ENCODE results near the gene RAI2.
"Not testable (repeated sequence)": the region's sequence is repeated elsewhere in the genome, so short reads cannot be mapped to it uniquely, and the experiment has no call there.

RAI2 gene

DNA sequence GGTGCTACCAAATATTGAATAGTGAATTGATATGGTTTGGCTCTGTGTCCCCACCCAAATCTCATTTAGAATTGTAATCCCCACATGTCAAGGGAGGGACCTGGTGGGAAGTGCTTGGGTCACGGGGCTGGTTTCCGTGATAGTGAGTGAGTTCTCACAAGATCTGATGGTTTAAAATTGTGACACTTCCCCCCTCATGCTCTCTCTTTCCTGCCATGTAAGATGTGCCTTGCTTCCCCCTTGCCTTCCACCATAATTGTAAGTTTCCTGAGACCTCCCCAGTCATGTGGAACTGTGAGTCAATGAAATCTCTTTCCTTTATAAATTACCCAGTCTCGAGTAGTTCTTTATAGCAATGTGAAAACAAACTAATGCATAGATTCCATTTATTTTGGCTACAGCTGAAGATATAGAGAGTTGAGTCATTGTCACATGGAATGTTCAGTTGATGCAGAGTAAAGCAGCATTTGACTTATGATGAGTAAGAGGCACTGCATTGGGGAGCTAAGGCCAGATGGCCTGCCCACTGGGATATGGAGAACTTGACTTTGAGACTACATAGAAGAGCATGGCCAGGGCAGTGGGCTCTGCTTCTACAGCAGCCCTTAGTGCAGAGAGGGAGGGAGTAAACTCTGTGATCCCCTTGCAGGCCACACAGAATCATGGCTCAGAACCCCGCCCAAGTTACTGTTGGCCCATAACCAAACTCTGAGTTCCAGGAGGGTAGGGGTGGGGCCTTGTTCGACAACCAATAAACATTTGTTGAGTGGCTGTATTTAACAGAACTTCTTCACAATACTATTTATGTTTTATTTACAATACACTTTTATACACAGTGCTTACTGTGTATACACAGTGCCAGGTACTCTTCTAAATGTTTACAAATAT is 34.2 kb downstream of the RAI2 start:
- no peak for DNase-seq

- DNase-seq: no peak
Observed at GRCh38 chrX:17824980-17825379, 36.1 kb downstream of the RAI2 start.

GRCh38 chrX:17822351-17822750 is 38.7 kb downstream of the RAI2 start:
- DNase-seq: no peak

DNA sequence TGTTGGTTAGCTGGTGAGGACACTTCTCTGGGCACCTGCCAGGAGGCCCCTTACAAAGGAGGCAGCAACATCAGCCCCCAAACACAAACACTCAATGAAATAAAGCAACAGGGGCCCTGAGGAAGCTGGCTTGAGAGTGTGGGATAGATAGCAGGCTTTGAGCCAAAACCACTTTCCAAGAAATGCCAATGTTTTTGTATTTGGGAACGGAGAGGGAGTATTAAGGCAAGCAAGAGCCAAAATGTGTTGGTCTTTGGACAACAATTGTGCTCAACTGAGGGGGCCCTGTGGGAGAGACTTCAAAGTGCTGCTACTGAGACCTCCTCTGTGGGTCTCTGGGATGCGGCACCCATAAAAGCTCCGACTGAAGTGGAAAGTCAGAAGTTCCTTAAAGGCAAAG is 41.0 kb downstream of the RAI2 start:
- no peak for DNase-seq

- no peak for DNase-seq
Observed at GRCh38 chrX:17818726-17819125, 42.4 kb downstream of the RAI2 start.

DNA sequence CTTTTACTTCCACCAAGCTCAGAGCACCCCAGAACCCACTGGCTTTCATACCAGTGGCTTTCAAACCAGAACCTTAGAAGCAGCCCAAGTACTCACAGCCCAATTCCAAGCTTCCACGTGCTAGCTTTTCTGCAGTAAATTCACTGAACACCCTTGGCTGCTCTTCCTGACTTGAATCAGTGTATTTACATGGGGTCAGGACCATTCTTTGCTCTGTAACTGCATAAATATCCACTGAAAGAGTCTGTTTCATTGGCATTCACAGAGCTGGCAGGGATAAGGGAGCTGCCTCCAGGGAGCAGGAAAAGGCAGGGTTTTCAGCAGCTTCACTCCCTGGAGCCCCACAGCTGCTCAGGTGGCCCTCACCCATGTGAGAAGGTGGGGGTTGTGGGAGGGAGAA is 43.8 kb downstream of the RAI2 start:
- no peak for DNase-seq

DNA sequence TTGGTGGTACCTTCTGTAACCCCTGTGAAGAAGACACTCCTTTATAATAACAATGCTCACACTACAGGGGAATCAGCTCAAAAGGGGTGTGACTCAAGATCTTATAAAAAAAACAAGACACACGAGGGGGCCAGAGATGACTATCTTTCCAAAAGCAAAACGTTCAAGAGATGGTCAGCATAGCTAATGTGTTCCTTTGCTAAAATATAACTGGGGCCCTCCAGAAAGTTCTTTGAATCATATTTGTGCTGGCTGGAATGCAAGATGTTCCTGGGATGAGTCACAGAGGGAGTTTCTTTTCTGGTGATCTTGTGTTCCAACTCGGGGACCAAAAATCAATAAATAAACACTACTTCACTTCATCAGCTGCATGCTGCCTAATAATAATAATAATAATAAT is 46.5 kb downstream of the RAI2 start:
- DNase-seq: no peak

- no peak for DNase-seq
Observed at GRCh38 chrX:17814059-17814458, 47.0 kb downstream of the RAI2 start.

DNA sequence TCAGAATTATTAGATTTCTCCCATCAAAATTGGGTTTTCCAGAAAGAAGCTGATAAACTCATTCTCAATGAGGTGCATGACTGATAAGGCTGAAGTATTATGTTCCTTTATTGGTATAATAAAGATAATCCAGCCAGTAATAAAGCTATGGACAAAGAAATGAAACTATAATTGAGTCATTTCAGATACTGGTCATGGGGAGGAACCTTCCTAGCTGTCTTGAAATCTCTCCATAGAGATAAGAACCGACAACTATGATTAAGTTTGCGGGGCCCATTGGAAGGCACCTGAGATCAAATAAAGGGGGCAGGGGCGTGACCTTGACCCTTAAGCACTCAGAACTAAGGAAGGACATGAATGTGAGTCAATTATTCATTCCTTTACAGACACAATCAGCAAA is 47.8 kb downstream of the RAI2 start:
- DNase-seq: no peak

DNA sequence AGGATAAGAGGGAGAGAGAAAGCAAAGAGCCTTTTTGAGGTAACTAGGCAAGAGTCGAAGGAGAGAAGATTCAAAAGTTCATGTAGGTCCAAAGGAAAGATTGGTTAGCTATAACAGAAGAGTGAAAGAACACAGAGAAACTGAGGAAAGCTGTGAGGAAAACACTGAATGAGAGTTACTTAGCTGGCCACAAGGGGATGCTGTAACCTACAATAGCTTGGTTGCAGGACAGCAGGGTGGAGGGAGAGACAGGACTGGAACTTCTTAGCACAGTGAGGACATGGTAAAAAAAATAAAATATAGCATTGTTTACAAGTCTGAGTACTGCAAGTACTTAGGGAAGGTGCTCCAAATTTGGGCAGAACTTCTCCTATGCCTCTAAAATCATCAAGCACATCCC is 48.3 kb downstream of the RAI2 start:
- DNase-seq: no peak

- DNase-seq: no peak
Observed at GRCh38 chrX:17809984-17810383, 51.1 kb downstream of the RAI2 start.

GRCh38 chrX:17809273-17809672 is 51.8 kb downstream of the RAI2 start:
- DNase-seq: no peak

DNA sequence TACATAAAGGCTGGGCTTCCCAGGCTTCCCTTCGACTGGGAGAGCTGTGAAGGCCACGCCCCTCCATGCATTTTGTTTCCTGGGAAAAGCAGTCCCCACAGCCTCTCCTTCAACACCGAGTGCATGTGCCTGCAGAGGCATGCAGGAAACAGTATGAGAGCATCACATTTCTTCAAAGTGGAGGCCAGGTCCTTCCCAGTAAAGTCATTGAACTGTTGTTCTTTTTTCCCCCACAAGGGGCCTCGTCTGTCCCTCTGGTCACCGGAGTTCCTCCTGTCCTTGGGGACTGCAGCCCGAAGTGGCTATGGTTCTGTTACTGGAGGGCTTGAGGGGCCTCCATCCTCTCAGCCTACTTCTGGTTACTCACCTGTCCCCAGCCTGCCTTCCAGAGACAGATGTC is 56.0 kb downstream of the RAI2 start:
- no peak for DNase-seq

DNA sequence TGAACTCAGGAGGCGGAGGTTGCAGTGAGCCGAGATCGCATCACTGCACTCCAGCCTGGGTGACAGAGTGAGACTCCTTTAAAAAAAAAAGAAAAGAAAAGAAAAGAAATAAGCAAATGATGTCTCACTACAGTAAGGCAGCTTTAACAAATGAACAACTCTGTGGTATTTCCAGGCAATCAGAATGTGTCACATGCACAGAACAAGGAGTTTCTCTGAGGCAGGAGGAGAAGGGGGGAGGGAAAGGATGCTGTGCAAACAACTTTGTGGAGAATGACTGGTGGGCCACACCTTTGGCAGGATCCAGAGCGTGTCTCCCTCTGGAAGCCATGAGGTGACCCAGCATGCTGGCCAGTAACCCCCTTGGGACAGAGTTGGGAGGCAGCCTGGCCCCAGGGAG is 57.6 kb downstream of the RAI2 start:
- DNase-seq: no peak

GRCh38 chrX:17802756-17803155 is 58.3 kb downstream of the RAI2 start:
- DNase-seq: no peak

- no peak for DNase-seq
Observed at GRCh38 chrX:17801431-17801830, 59.7 kb downstream of the RAI2 start.

- DNase-seq: no peak
Observed at GRCh38 chrX:17798921-17799320, 62.2 kb downstream of the RAI2 start.

DNA sequence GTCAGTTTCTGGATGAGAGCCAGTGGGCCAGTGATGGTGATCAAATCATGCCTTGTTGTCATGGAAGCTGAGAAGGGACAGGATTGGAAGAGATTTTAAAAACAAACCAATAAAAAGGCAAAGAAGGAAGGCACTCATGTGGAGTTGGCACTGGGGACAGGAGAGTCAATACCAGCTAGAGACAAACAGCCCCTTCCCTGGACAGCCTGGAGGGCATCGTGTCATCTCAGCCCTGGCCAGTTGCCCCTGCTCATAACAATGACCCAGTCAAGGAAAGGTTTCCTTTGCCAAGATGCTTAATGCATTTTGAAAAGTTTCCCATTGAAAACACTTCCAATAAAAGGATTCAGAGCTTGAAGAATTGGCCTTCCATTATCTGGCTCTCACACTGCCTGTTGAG is 68.3 kb downstream of the RAI2 start:
- no peak for DNase-seq

DNA sequence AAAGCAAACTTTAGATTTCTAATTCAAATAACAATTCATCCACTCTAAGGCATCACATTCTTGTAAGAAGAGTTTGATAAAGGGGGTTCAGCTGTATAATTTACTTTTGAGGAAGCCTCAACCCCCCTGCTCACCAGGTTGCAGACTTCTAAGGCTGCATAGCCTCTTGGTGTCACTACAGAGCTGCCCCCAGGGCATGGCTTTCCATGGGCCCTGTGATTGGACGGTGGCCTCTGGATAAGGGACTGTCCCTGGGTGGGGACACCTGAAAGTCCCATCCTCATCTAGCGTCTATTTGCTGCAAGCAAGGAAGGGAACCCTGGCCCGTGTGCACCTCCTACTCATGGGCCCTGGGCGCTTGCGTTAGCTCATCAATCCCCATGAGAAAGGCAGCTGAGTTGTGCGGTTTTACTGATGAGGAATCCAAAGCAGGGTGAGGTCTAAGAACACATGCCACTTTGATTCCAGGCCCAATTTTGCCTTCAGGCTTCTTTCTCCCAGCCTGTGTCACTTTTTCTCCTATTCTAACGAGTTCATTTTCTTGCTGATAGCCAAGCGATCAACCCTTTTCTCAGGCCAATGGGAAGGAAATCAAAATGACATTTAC is 72.0 kb downstream of the RAI2 start:
- DNase-seq: no peak

GRCh38 chrX:17788439-17788838 is 72.7 kb downstream of the RAI2 start:
- peak in 1 of 2 experiments; percentile 13 for DNase-seq

DNA sequence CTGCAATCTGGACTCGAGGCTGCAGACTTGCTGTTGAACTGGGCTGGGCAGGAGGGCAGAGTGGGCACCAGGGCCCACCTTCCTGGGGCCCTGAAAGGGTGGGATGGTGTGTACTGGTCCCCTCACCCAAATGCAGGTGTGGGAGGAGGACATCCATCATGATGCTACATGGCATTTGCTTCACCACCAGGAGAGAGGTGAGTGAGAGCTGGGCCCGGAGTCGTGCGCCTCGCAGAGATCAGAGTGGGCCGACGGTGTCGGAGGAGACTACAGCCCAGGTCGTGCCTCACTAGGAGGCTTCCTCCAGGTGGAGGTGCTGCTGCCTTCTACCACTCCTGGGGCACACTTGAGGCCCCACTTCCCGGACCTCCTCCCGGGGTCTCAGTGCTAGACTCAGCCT is 73.5 kb downstream of the RAI2 start:
- DNase-seq: no peak

DNA sequence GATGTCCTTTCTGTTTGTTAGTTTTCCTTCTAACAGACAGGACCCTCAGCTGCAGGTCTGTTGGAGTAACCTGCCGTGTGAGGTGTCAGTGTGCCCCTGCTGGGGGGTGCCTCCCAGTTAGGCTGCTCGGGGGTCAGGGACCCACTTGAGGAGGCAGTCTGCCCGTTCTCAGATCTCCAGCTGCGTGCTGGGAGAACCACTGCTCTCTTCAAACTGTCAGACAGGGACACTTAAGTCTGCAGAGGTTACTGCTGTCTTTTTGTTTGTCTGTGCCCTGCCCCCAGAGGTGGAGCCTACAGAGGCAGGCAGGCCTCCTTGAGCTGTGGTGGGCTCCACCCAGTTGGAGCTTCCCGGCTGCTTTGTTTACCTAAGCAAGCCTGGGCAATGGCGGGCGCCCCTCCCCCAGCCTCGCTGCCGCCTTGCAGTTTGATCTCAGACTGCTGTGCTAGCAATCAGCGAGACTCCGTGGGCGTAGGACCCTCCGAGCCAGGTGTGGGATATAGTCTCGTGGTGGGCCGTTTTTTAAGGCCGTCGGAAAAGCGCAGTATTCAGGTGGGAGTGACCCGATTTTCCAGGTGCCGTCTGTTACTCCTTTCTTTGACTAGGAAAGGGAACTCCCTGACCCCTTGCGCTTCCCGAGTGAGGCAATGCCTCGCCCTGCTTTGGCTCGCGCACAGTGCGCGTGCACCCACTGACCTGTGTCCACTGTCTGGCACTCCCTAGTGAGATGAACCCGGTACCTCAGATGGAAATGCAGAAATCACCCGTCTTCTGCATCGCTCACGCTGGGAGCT is 74.3 kb downstream of the RAI2 start:
- not testable (repeated sequence) for DNase-seq

GRCh38 chrX:17779434-17779833 is 81.7 kb downstream of the RAI2 start:
- no peak for DNase-seq

DNA sequence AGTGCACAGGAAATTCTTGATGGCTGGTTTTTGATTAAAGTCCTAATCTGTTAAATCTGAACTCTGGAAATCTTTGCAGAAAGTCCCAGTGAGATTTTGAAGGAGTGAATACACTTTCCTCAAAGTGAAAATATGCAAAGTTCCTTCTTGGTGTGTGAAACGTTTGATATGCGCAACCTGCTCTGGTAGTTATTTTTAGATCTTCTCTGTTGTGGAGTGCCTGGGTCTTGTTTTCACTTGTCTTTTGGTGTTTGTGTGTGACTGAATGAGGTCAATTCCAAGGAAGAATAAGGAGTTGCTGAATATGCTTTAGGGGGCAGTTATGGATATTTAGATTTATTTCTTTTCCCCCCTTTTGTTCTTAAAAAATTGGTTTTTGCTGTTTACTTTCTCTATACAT is 82.1 kb downstream of the RAI2 start:
- DNase-seq: no peak
